HG02798 (cell line): ENCODE measurements around the gene ITGAD.

Experiments used
- ATAC-seq: cut with Tn5 transposase; IDR thresholded peaks from one replicate; pipeline ENCODE4 v1.9.1; 2021; ENCODE audit warnings: mild to moderate bottlenecking; ENCODE audit not compliant: unreplicated experiment, poor library complexity

ITGAD gene

DNA sequence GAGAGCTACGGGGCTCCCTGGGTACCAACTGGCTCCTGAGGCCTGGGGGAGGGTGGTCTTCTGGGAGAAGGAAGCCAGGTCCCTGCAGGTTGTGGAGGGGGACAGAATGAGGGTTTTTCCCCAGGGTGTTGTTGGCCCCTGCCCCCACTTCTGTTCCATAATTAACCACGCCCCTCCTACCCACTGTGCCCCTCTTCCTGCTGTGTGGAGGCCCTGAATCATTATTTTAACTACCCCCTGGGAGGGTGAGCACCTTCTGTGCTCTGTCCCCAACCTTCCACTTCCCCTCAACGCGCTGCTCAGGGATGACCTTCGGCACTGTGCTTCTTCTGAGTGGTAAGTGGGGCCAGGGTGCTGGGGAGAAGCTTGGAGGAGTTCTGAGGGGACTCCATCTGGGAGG lies at the start of gene ITGAD:
Gene ITGAD (plus strand): TSS at position 280 of the 400 bp plus-strand sequence. CDS start 26 bp downstream, at position 306.
- ATAC-seq, result no peak

GRCh38 chr16:31344712-31345111 lies 48.4 kb upstream of the ITGAD start:
- peak; percentile 84 for ATAC-seq

DNA sequence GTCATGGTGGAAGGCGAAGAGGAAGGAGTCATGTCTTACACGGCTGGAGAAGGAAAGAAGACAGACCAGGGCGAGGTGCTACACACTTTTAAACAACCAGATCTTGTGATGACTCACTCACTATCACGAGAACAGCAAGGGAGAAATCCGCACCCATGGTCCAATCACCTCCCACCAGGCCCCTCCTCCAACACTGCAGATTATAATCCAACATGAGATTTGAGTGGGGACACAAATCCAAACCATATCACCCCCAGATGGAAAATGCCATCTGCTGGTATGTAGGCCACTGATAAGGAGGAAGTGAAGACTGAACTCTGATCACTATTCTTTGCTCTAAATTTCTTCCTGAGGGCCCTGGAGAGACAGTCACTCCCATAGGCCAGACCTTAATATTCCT lies 45.7 kb upstream of the ITGAD start:
- ATAC-seq, result no peak

- no peak for ATAC-seq
Observed at GRCh38 chr16:31348579-31348978, 44.6 kb upstream of the ITGAD start.

- ATAC-seq, result no peak
Observed at GRCh38 chr16:31350275-31351005, 42.7 kb upstream of the ITGAD start.

DNA sequence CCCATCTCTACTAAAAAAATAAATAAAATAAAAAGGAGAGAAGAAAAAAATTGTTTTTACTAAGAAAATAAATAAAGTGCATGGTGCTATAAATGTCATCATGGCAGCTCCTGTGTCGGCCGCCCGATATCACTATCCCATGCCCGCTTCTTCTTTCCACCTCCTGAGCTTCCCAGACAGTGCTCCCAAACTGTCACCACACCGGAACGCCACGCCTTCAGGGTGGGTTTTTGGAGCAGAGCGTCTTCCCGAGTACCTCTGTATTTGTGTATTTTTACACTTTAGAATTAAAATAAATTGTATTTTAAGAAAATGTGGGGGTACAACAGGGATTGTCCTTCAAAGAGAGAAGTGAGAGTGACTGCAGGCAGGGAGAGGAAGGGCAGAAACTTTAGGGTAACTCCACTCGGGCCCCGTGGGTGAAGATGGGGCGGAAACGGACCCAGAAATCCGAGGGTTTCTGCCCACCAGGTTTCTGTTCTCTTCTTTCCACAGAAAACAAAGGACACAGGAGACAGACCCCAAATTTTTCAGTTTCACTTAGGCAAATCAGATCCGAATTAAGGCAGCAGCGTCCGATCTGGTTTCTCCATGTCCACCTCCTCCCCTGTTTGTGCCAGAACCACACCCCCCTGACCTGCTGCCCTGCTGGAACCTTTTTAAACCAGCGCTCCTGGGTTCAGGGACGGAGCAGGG lies 41.7 kb upstream of the ITGAD start:
- no peak for ATAC-seq

GRCh38 chr16:31351942-31352325 lies 41.2 kb upstream of the ITGAD start:
- ATAC-seq, result no peak

- no peak for ATAC-seq
Observed at GRCh38 chr16:31352376-31353115, 40.6 kb upstream of the ITGAD start.

DNA sequence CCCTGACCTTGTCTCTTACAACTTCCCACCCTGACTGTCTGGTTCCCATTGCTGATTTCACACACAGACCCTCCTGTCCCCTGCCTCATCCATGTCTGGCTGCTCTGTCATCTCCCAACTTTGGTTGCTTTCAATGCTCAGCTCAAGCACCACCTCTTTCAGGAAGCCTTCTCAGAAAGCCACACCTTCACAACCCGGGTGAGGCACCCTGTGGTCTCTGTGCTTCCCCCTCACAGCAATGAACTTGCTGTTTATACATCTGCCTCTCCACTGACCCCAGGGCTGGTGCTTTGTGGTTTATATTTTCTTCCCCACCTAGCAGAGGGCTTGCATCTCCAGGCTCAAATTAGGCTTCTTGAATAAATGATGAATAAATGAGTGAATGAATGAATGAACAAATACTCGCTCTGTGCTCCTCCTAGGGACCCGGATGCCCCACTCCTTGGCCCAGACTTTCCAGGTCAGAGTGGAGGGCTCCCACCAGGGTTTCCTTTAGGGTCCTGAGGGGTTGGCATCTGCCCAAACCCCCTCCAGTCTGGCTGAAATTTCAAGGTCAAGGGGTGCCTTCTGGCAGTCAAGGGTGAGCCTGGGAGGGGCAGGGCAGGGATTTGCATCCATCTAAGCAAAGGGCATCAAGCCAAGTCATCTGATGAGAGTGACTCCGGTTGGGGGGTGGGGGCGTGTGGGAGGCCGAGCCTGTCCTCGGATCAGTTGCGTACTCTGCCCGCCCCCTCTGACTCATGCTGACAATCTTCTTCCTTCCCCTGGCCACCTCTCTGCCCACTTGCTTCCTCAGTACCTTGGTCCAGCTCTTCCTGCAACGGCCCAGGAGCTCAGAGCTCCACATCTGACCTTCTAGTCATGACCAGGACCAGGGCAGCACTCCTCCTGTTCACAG lies 38.5 kb upstream of the ITGAD start, which contains the start of gene ITGAX:
Gene ITGAX (plus strand): TSS at position 783 of the 898 bp plus-strand sequence. CDS start 79 bp downstream, at position 862.
- peak; percentile 79 for ATAC-seq

DNA sequence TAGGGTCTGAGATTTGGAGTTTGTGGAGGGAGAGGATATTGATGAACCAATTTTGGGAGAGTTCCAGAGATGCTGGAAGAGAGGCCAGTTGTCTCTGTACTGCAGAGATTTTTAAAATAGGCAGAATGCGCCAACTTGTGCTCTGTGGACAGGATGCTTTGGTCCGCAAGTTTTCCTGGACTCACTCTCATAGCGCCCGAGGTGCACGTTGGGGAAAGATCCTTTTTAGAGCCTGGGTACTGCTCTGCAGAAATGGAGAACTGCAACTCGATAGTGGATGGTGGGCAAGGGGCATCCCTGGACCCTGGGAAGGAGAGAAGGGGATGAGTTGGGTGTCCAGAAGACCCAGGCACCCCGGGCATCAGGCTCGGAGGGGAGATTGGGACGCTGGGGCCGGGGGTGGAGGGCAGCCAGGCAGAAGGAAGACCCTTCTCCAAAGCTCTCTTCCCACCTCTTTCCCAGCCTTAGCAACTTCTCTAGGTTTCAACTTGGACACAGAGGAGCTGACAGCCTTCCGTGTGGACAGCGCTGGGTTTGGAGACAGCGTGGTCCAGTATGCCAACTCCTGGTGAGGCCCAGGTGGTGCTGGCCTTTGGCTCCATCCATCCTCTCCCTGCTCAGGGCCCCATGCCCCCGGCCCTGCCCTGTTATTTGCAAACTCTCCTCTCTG lies 37.6 kb upstream of the ITGAD start:
- no peak for ATAC-seq

- ATAC-seq, result no peak
Observed at GRCh38 chr16:31356566-31357323, 36.4 kb upstream of the ITGAD start.

GRCh38 chr16:31357324-31358109 lies 35.6 kb upstream of the ITGAD start:
- ATAC-seq, result no peak

- ATAC-seq, result no peak
Observed at GRCh38 chr16:31360251-31360650, 32.9 kb upstream of the ITGAD start.

DNA sequence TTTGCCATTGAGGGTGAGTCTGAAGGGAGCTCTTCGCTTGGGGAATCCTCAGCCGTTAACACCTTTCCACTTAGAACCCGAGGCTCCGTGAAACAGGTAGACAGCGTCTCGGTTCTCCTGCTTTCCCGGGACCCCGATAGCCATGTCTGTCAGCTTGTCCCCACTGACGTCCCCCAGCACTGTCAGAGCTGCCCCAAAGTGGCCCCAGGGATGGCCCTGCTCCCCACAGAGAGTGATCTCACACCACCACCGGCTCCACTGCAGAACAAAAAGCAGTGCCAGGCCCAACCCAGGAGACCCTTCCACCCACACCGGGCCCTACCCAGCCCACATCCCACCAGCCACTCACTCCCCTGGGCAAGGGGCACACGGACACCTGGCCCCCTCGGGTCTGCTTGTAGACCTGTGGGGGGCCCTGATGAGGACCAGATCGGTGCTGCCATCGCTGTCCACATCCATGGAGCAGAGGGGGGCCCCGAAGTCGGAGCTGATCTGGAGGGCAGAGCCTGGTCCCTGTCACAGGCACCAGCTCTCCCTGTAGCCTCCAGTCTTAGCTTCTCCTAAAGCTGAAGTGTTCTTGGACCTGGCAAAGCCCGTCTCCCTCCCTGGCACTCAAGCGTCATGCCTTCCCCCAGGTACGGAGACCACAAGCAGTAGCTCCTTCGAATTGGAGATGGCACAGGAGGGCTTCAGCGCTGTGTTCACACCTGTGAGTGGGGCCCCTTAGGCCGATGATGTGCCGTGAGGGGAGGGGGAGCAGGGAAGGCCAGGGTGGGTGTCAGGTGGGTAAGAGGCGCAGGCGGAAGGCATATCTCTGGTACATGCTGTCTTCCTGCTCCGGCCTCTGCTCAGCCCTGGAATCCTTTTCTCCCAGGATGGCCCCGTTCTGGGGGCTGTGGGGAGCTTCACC lies 31.7 kb upstream of the ITGAD start:
- no peak for ATAC-seq

DNA sequence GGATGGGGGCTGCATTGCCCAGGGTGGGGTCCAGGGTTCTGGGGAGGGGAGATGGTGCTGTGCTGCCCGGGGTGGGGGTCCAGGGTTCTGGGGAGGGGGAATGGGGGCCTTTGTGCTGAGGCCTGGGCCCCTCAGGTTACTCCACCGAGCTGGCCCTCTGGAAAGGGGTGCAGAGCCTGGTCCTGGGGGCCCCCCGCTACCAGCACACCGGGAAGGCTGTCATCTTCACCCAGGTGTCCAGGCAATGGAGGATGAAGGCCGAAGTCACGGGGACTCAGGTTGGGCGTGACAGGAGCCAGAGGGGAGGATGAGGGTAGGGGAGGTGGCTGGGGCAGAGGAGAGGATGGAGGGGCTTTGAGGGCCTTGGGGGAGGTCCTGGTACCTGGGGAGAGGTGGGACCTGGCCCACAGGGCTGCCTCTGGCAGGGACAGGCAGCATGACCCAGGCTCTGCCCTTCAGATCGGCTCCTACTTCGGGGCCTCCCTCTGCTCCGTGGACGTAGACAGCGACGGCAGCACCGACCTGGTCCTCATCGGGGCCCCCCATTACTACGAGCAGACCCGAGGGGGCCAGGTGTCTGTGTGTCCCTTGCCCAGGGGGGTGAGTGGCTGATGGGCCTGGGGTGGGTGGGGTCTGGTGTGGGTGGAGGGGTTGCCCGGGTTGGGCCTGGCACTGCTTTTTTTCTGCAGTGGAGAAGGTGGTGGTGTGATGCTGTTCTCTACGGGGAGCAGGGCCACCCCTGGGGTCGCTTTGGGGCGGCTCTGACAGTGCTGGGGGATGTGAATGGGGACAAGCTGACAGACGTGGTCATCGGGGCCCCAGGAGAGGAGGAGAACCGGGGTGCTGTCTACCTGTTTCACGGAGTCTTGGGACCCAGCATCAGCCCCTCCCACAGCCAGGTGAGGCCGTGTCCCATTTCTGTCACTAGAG lies 30.4 kb upstream of the ITGAD start:
- no peak for ATAC-seq

DNA sequence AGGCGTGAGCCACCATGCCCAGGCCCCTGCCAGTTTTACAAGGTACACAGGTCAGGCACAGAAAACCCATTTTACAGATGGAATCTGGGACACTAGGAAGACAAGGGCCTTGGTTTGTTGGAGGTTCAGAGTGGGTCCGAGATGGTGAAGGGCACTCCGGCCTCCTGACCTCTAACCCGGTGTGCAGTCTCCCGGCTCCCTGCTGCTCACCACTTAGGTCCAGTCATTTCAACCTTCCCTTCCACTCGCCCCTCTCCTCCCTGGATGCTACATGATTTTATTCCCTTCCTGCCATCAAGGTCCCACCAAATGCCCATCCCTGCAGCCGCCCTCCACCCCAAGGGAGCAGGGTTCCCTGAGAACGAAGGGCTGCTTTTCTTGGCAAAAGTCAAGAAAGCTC lies 29.4 kb upstream of the ITGAD start:
- no peak for ATAC-seq
